GM12891 (cell line): ENCODE data around the gene AP3B1.

Experiments
- PAX5 ChIP-seq: IDR thresholded peaks from 2 replicates; pipeline ENCODE4 v1.6.1; 2011; ENCODE audit warnings: low read length, moderate library complexity, mild to moderate bottlenecking; ENCODE audit not compliant: insufficient read depth, severe bottlenecking
- POLR2A ChIP-seq: IDR thresholded peaks from 2 replicates; pipeline ENCODE4 v1.6.1; 2011; ENCODE audit warnings: low read depth, low read length, control low read depth
- POLR2AphosphoS5 ChIP-seq: IDR thresholded peaks from 2 replicates; pipeline ENCODE4 v1.6.1; 2011; ENCODE audit warnings: low read depth, low read length, control low read depth
- POU2F2 ChIP-seq: IDR thresholded peaks from 2 replicates; pipeline ENCODE4 v1.6.1; 2011; ENCODE audit warnings: low read depth, mild to moderate bottlenecking, control low read depth, low read length, moderate library complexity
- SPI1 ChIP-seq: IDR thresholded peaks from 2 replicates; pipeline ENCODE4 v1.6.1; 2011; ENCODE audit warnings: low read depth, low read length, control low read depth
- TAF1 ChIP-seq: IDR thresholded peaks from 2 replicates; pipeline ENCODE4 v1.6.1; 2011; ENCODE audit warnings: low read depth, low read length, control low read depth

- TF ChIP-seq POLR2AphosphoS5 (no peak), POLR2A (no peak), PAX5 (no peak), TAF1 (no peak), POU2F2 (no peak), SPI1 (no peak)
These were observed 294.3 kb downstream of the AP3B1 start for GRCh38 chr5:78000191-78000590.
